KMS-11 (cell line): ENCODE measurements around the gene SLC35F3.

Experiments
- H2AFZ ChIP-seq: fragments of 200-600 bp; sonication (generic); 2 replicates; pipeline ENCODE4 v1.6.1; 2016; ENCODE audit warnings: antibody characterized with exemption, mixed run types, low read depth
- H3K27ac ChIP-seq: fragments of 200-600 bp; sonication (generic); 2 replicates; pipeline ENCODE4 v1.6.1; 2016; ENCODE audit warnings: mild to moderate bottlenecking, mixed run types
- H3K27me3 ChIP-seq: fragments of 200-600 bp; sonication (generic); 2 replicates; pipeline ENCODE4 v1.6.1; 2017; ENCODE audit warnings: mild to moderate bottlenecking, low read depth, mixed run types, moderate library complexity; ENCODE audit not compliant: insufficient read depth
- H3K36me3 ChIP-seq: fragments of 200-600 bp; sonication (generic); 2 replicates; pipeline ENCODE4 v1.6.1; 2017; ENCODE audit warnings: mild to moderate bottlenecking, mixed run types; ENCODE audit not compliant: insufficient read depth
- H3K4me1 ChIP-seq: fragments of 200-600 bp; sonication (generic); 2 replicates; pipeline ENCODE4 v1.6.1; 2016; ENCODE audit warnings: mild to moderate bottlenecking, low read depth, mixed run types; ENCODE audit not compliant: poor library complexity, severe bottlenecking
- H3K4me2 ChIP-seq: fragments of 200-600 bp; sonication (generic); 2 replicates; pipeline ENCODE4 v1.7.0; 2016; ENCODE audit warnings: mild to moderate bottlenecking, mixed run types
- H3K4me3 ChIP-seq: fragments of 200-600 bp; sonication (generic); IDR thresholded peaks from 2 replicates; pipeline ENCODE4 v1.6.1; 2017; ENCODE audit warnings: low read depth, low read length, mixed read lengths; ENCODE audit not compliant: insufficient read depth
- H3K79me2 ChIP-seq: fragments of 200-600 bp; sonication (generic); 2 replicates; pipeline ENCODE4 v1.6.1; 2016; ENCODE audit warnings: low read depth, mixed run types; ENCODE audit not compliant: insufficient read depth
- H3K9ac ChIP-seq: fragments of 200-600 bp; sonication (generic); 2 replicates; pipeline ENCODE4 v1.6.1; 2016; ENCODE audit warnings: mild to moderate bottlenecking, mixed run types
- H4K20me1 ChIP-seq: fragments of 200-600 bp; sonication (generic); 2 replicates; pipeline ENCODE4 v1.6.1; 2016; ENCODE audit warnings: mild to moderate bottlenecking, mixed run types; ENCODE audit not compliant: insufficient read depth
- TF ChIP-seq, protein P1 (sequence below): fragments of 200-600 bp; sonication (generic); conservative IDR thresholded peaks from 2 replicates; pipeline ENCODE4 v1.6.1; 2017; ENCODE audit warnings: low read depth, mild to moderate bottlenecking, antibody characterized with exemption, low read length, moderate library complexity, mixed read lengths

The SLC35F3 gene

GRCh38 chr1:233869680-233870079 lies 34.8 kb upstream of the SLC35F3 start:
- Histone ChIP-seq H3K27ac (no peak overlapping the region), H3K9ac (no peak overlapping the region), H2AFZ (no peak overlapping the region), H3K4me1 (peaks cover 4% of the 10 kb centered on the region), H3K4me2 (no peak overlapping the region), H3K4me3 (no peak overlapping the region), H3K79me2 (no peaks in the 10 kb centered on the region), H4K20me1 (no peaks in the 10 kb centered on the region), H3K36me3 (no peaks in the 10 kb centered on the region), H3K27me3 (no peaks in the 10 kb centered on the region)
- TF ChIP-seq, protein P1, sequence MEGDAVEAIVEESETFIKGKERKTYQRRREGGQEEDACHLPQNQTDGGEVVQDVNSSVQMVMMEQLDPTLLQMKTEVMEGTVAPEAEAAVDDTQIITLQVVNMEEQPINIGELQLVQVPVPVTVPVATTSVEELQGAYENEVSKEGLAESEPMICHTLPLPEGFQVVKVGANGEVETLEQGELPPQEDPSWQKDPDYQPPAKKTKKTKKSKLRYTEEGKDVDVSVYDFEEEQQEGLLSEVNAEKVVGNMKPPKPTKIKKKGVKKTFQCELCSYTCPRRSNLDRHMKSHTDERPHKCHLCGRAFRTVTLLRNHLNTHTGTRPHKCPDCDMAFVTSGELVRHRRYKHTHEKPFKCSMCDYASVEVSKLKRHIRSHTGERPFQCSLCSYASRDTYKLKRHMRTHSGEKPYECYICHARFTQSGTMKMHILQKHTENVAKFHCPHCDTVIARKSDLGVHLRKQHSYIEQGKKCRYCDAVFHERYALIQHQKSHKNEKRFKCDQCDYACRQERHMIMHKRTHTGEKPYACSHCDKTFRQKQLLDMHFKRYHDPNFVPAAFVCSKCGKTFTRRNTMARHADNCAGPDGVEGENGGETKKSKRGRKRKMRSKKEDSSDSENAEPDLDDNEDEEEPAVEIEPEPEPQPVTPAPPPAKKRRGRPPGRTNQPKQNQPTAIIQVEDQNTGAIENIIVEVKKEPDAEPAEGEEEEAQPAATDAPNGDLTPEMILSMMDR = no peak

DNA sequence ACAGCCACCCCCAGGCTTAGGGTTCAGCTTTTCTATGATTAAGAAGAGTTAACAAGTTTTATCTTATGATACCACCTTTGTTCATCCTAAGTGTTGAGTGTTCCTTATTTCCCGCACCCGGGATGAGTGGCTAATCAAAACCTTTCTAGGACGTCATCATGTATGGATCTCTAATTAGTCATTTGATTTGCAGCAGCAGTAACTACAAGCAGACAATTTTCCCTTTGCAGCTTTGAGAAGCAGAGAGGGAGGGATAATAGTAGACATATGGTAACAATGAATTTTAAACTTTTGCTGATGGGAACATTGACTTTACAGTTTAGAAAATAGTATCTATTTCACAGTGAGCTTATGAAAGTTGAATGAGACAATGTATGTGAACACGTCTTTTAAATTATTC lies 30.8 kb upstream of the SLC35F3 start:
- no peaks in the 10 kb centered on the region for H3K27me3 ChIP-seq
- no peak overlapping the region for H3K9ac ChIP-seq
- H3K36me3 ChIP-seq = no peaks in the 10 kb centered on the region
- H3K27ac ChIP-seq = no peak overlapping the region
- TF ChIP-seq, protein P1 = no peak
- no peaks in the 10 kb centered on the region for H3K79me2 ChIP-seq
- H3K4me3 ChIP-seq = no peak overlapping the region
- H3K4me1 ChIP-seq = no peaks in the 10 kb centered on the region
- H2AFZ ChIP-seq = no peak overlapping the region
- H4K20me1 ChIP-seq = no peaks in the 10 kb centered on the region
- H3K4me2 ChIP-seq = no peak overlapping the region

DNA sequence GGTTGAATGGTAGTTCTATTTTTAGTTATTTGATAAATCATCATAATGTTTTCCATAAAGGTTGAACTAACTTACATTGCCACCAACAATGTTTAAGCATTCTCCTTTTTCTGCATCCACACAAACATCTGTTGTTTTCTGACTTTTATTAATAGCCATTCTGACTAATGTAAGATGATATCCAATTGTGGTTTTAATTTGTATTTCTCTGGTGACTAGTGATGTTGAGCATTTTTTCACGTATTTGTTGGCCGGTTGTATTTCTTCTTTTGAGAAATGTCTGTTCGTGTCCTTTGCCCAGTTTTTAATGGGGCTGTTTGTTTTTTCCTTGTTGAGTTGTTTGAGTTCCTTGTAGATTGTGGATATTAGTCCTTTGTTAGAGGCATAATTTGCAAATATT lies 24.6 kb upstream of the SLC35F3 start:
- TF ChIP-seq, protein P1 = no peak
- no peak overlapping the region for H3K4me3 ChIP-seq
- H3K36me3 ChIP-seq = no peaks in the 10 kb centered on the region
- H3K9ac ChIP-seq = no peak overlapping the region
- H3K4me2 ChIP-seq = no peak overlapping the region
- H3K79me2 ChIP-seq = no peaks in the 10 kb centered on the region
- no peak overlapping the region for H2AFZ ChIP-seq
- no peaks in the 10 kb centered on the region for H3K4me1 ChIP-seq
- no peaks in the 10 kb centered on the region for H4K20me1 ChIP-seq
- H3K27me3 ChIP-seq = no peaks in the 10 kb centered on the region
- H3K27ac ChIP-seq = no peak overlapping the region

GRCh38 chr1:233883671-233884070 lies 20.8 kb upstream of the SLC35F3 start:
- Histone ChIP-seq H3K4me3 (no peak overlapping the region), H4K20me1 (no peaks in the 10 kb centered on the region), H3K27me3 (no peaks in the 10 kb centered on the region), H2AFZ (no peak overlapping the region), H3K4me1 (no peaks in the 10 kb centered on the region), H3K79me2 (no peaks in the 10 kb centered on the region), H3K9ac (no peak overlapping the region), H3K4me2 (no peak overlapping the region), H3K27ac (no peak overlapping the region), H3K36me3 (no peaks in the 10 kb centered on the region)
- TF ChIP-seq, protein P1 = no peak
